Nephron (organoid): Measurements from ENCODE around the gene MARCHF3.

Source experiments
- H3K27ac Mint-ChIP-seq, 3 experiments: 2 replicates each; pipeline ENCODE4 v1.8.0; 2020; ENCODE audit warnings: mixed read lengths in 3 of 3, mild to moderate bottlenecking in 2 of 3, moderate library complexity in 1 of 3
- H3K27me3 Mint-ChIP-seq: 2 replicates; pipeline ENCODE4 v1.8.0; 2021; ENCODE audit warnings: low read depth, mild to moderate bottlenecking, moderate library complexity, mixed read lengths
- H3K36me3 Mint-ChIP-seq: 2 replicates; pipeline ENCODE4 v1.8.0; 2020; ENCODE audit warnings: low read depth, mixed read lengths
- H3K4me1 Mint-ChIP-seq: 2 replicates; pipeline ENCODE4 v1.8.0; 2020; ENCODE audit warnings: mixed read lengths
- H3K4me3 Mint-ChIP-seq, 3 experiments: 2 replicates each; pipeline ENCODE4 v1.8.0; 2020; ENCODE audit warnings: mild to moderate bottlenecking in 3 of 3, mixed read lengths in 3 of 3, moderate library complexity in 2 of 3
- H3K9me3 Mint-ChIP-seq: 2 replicates; pipeline ENCODE4 v1.8.0; 2020; ENCODE audit warnings: mixed read lengths
- TF ChIP-seq, protein P1 (sequence below), 3 experiments: fragments of 200-600 bp; sonication (generic); IDR thresholded peaks; one replicate each; pipeline ENCODE4 v1.5.0; 2021; ENCODE audit warnings: antibody characterized with exemption in 3 of 3; ENCODE audit not compliant: unreplicated experiment in 3 of 3

The MARCHF3 gene

GRCh38 chr5:126995039-126995438 is 35.3 kb downstream of the MARCHF3 start:
- H3K27me3 Mint-ChIP-seq: no peaks in the 10 kb centered on the region
- TF ChIP-seq, protein P1, sequence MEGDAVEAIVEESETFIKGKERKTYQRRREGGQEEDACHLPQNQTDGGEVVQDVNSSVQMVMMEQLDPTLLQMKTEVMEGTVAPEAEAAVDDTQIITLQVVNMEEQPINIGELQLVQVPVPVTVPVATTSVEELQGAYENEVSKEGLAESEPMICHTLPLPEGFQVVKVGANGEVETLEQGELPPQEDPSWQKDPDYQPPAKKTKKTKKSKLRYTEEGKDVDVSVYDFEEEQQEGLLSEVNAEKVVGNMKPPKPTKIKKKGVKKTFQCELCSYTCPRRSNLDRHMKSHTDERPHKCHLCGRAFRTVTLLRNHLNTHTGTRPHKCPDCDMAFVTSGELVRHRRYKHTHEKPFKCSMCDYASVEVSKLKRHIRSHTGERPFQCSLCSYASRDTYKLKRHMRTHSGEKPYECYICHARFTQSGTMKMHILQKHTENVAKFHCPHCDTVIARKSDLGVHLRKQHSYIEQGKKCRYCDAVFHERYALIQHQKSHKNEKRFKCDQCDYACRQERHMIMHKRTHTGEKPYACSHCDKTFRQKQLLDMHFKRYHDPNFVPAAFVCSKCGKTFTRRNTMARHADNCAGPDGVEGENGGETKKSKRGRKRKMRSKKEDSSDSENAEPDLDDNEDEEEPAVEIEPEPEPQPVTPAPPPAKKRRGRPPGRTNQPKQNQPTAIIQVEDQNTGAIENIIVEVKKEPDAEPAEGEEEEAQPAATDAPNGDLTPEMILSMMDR (IDR thresholded peaks at IDR 0.05; ENCODE audit: unreplicated experiment in 3 of 3): no peak
- H3K9me3 Mint-ChIP-seq: peaks cover 3% of the 10 kb centered on the region
- H3K4me3 Mint-ChIP-seq: no peak overlapping the region
- H3K36me3 Mint-ChIP-seq: peaks cover 3% of the 10 kb centered on the region
- peaks cover 31% of the 10 kb centered on the region for H3K4me1 Mint-ChIP-seq
- no peak overlapping the region for H3K27ac Mint-ChIP-seq

- Mint-ChIP-seq H3K4me3 (no peak overlapping the region), H3K9me3 (peaks cover 3% of the 10 kb centered on the region), H3K27ac (no peak overlapping the region), H3K36me3 (peaks cover 3% of the 10 kb centered on the region), H3K4me1 (peaks cover 30% of the 10 kb centered on the region), H3K27me3 (no peaks in the 10 kb centered on the region)
- TF ChIP-seq, protein P1 (IDR thresholded peaks at IDR 0.05; ENCODE audit: unreplicated experiment in 3 of 3): no peak
These were observed 35.9 kb downstream of the MARCHF3 start for GRCh38 chr5:126994485-126994884.

DNA sequence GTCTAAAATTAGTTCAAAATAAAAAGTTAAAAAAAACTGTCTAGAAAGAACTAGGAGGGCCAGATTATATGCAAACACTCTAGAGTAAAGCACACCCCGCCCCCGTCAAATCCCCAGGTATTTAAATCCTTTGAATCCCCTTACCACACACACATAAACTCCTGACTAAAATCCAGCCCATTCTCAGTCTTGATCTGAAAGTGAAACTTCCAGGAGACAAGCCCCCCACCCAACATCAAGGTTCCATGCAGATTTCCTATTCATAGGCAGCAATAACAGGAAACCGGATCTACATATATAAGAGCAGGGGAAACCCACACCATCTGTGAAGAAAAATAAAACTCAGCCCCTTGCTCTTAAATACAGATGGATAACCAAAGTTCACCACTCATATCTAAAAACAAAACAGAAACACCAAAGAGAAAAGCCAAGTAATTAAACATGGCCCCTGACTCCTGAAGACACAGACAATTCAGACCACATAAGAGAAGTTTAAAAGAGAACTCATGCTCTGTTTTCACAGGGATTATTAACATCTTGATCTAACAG is 42.3 kb downstream of the MARCHF3 start:
- TF ChIP-seq, protein P1 (IDR thresholded peaks at IDR 0.05; ENCODE audit: unreplicated experiment in 3 of 3): no peak
- Mint-ChIP-seq H3K4me1 (peaks cover 37% of the 10 kb centered on the region), H3K36me3 (peaks cover 3% of the 10 kb centered on the region), H3K9me3 (peaks cover 3% of the 10 kb centered on the region), H3K27ac (peak overlapping the region; percentile 16 to 78 (median 67)), H3K27me3 (no peaks in the 10 kb centered on the region), H3K4me3 (no peak overlapping the region)

DNA sequence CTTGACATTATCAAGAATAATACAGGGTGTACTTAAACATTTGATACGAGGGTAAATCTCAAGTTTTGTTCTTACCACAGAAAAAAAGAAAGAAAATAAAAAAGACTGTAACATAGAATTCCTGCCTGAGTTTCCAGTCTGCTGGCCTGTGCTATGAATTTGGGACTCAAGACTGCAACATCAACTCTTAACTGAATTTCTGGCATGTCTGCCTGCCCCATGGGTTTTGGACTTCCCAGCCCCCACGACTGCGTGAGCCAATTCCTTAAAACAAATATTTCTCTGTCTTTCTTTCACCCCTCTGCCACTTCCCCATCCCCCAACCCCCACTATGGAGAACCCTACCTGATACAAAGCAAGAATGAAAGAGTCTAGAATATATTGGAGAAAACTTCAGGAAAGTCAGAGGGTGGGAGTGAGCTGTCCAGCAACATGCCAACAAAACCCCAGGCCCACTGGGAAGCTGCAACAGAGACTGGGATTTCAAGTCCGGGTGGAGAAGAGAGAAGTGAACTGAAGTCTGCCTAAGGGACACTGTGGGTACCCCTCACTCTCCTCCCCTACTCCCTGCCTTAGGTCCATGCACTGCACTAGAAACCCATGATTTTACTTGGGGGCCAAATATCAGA is 43.0 kb downstream of the MARCHF3 start:
- Mint-ChIP-seq H3K4me1 (peaks cover 43% of the 10 kb centered on the region), H3K27ac (peak overlapping the region; percentile 16 to 67 (median 36)), H3K9me3 (peaks cover 3% of the 10 kb centered on the region), H3K4me3 (no peak overlapping the region), H3K27me3 (no peaks in the 10 kb centered on the region), H3K36me3 (peaks cover 3% of the 10 kb centered on the region)
- TF ChIP-seq, protein P1 (IDR thresholded peaks at IDR 0.05; ENCODE audit: unreplicated experiment in 3 of 3): no peak

DNA sequence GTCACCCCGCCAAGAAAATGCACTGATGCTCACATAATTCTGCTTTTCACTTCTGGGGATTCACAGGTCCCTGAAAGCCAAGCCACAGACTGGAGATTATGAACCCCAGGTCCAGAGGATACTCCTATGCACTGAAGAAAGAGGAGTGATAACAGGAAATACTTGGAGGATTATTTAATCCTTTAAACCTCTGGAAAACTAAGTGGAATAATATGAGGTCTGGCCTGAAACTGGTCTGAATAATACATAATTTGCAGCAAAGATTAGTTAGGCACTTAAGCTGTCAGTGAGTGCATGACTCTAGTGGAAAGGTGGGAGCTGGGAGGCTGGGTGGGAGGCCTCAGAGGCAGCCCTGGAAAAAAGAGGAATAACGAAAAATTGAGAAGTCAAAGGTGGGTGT is 45.7 kb downstream of the MARCHF3 start:
- Mint-ChIP-seq H3K27ac (peak overlapping the region; percentile 20 to 47 (median 32)), H3K27me3 (no peaks in the 10 kb centered on the region), H3K4me1 (peaks cover 43% of the 10 kb centered on the region), H3K4me3 (no peak overlapping the region), H3K36me3 (no peaks in the 10 kb centered on the region), H3K9me3 (no peaks in the 10 kb centered on the region)
- TF ChIP-seq, protein P1 (IDR thresholded peaks at IDR 0.05; ENCODE audit: unreplicated experiment in 3 of 3): no peak

DNA sequence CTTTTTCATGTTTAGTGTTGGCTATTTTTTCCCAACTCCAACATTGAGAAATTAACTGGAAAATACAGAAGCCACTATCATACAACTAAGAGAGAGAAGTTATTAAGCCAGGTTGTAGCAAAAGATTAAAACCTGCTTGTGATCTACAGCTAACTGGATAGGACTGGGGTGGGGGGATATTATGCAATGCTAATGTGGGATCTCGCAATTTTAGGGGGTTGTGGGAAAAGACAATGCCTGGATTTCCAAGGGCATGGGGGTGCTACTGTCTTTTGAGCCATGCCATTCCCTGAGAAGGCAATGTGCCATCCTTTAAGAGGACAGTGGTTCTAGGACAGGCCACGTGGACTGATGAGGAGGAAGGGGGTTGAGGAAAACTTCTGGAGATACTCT is 46.5 kb downstream of the MARCHF3 start:
- Mint-ChIP-seq H3K4me1 (peaks cover 43% of the 10 kb centered on the region), H3K9me3 (no peaks in the 10 kb centered on the region)

More for the DNA sequence above, 46.5 kb downstream of the MARCHF3 start:
- Mint-ChIP-seq H3K27ac (peak overlapping the region in 2 of 3 experiments; percentile 17 to 23), H3K27me3 (no peaks in the 10 kb centered on the region), H3K36me3 (no peaks in the 10 kb centered on the region), H3K4me3 (no peak overlapping the region)
- TF ChIP-seq, protein P1 (IDR thresholded peaks at IDR 0.05; ENCODE audit: unreplicated experiment in 3 of 3): no peak
